ENCODE data around the gene DAZAP1.

DNA sequence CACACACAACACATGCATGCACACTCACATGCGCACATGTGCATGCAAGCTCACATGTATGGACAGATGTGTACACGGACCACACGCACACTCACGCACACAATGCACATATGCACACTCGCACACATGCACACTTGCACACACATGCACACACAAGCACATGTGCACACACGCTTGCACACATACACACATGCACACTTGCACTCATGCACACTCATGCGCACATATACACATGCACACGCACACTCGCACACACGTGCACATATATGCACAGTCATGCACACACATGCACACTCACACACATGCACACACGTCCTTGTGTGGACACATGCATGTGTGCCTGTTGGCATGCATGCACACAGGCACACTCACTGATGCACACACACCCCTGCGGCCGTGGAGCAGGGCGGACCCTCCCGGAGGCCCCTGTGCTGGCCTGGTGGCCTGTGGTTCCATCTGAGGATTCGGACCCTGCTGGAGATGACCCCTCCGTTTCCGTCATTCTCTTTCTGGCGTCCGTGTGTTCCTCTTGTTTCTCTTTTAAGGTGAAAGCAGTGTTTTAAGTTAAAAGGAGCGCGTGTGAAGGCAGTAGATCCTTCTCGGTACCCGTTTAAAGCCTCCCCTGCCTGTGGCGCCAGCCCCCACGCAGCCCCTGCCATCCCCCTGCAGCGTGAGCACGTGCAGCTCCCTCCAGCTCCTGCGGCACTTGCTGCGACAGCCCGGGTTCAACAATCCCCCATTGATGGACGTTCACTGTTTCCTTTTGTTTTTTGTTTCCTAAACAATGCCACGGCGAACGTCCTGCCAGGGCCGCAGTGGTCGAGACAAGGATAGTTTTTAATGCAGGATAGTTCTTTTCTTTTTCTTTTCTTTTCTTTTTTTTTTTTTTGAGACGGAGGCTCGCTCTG, 18.1 kb upstream of the DAZAP1 start:
- no peak for TF ChIP-seq MAX (CRISPR knock-in tag; IDR thresholded peaks at IDR 0.05)
- no peak for TF ChIP-seq USF2 (CRISPR knock-in tag; IDR thresholded peaks at IDR 0.05)
- TF ChIP-seq, protein P1, sequence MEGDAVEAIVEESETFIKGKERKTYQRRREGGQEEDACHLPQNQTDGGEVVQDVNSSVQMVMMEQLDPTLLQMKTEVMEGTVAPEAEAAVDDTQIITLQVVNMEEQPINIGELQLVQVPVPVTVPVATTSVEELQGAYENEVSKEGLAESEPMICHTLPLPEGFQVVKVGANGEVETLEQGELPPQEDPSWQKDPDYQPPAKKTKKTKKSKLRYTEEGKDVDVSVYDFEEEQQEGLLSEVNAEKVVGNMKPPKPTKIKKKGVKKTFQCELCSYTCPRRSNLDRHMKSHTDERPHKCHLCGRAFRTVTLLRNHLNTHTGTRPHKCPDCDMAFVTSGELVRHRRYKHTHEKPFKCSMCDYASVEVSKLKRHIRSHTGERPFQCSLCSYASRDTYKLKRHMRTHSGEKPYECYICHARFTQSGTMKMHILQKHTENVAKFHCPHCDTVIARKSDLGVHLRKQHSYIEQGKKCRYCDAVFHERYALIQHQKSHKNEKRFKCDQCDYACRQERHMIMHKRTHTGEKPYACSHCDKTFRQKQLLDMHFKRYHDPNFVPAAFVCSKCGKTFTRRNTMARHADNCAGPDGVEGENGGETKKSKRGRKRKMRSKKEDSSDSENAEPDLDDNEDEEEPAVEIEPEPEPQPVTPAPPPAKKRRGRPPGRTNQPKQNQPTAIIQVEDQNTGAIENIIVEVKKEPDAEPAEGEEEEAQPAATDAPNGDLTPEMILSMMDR (IDR thresholded peaks at IDR 0.05) = no peak
- no peak for TF ChIP-seq E2F4 (CRISPR knock-in tag; IDR thresholded peaks at IDR 0.05; ENCODE audit: borderline replicate concordance, low read depth)
- no peak for TF ChIP-seq ATF2 (CRISPR knock-in tag; IDR thresholded peaks at IDR 0.05; ENCODE audit: borderline replicate concordance, low read depth)
- no peak for TF ChIP-seq USF1 (CRISPR knock-in tag; IDR thresholded peaks at IDR 0.05)
- no peak for TF ChIP-seq FOXK1 (CRISPR knock-in tag; IDR thresholded peaks at IDR 0.05)
- no peak for TF ChIP-seq SOX15 (CRISPR knock-in tag; IDR thresholded peaks at IDR 0.05)
- TF ChIP-seq ZBTB21 (CRISPR knock-in tag; IDR thresholded peaks at IDR 0.05; ENCODE audit: borderline replicate concordance) = no peak
- TF ChIP-seq NR2C2 (CRISPR knock-in tag; IDR thresholded peaks at IDR 0.05) = no peak
- TF ChIP-seq ETV6 (CRISPR knock-in tag; IDR thresholded peaks at IDR 0.05) = no peak
- TF ChIP-seq SMAD3 (CRISPR knock-in tag; IDR thresholded peaks at IDR 0.05; ENCODE audit: borderline replicate concordance) = no peak
